GM21360 (cell line): Measurements from ENCODE around the gene PPP1R7.

Experiments
- ATAC-seq: cut with Tn5 transposase; IDR thresholded peaks from one replicate; pipeline ENCODE4 v1.9.1; 2021; ENCODE audit warnings: mild to moderate bottlenecking, moderate library complexity; ENCODE audit not compliant: unreplicated experiment

Gene PPP1R7

GRCh38 chr2:241161646-241162281, 11.5 kb downstream of the PPP1R7 start:
- no peak for ATAC-seq

- no peak for ATAC-seq
These were observed 13.4 kb downstream of the PPP1R7 start for GRCh38 chr2:241163601-241164118.

- no peak for ATAC-seq
These were observed 18.1 kb downstream of the PPP1R7 start for GRCh38 chr2:241168366-241168765.

- ATAC-seq, result no peak
These were observed 23.3 kb downstream of the PPP1R7 start for GRCh38 chr2:241173557-241173956.

GRCh38 chr2:241177526-241178334, 27.5 kb downstream of the PPP1R7 start:
- no peak for ATAC-seq

GRCh38 chr2:241178961-241179360, 28.7 kb downstream of the PPP1R7 start:
- ATAC-seq, result no peak

GRCh38 chr2:241179899-241180298, 29.6 kb downstream of the PPP1R7 start:
- ATAC-seq, result no peak

GRCh38 chr2:241180495-241180894, 30.2 kb downstream of the PPP1R7 start:
- no peak for ATAC-seq

- no peak for ATAC-seq
These were observed 31.9 kb downstream of the PPP1R7 start for GRCh38 chr2:241182126-241182525.

GRCh38 chr2:241182531-241183133, 32.4 kb downstream of the PPP1R7 start:
- ATAC-seq, result no peak

- no peak for ATAC-seq
These were observed 33.0 kb downstream of the PPP1R7 start for GRCh38 chr2:241183221-241183620.

GRCh38 chr2:241184901-241185300, 34.6 kb downstream of the PPP1R7 start:
- ATAC-seq, result no peak

GRCh38 chr2:241185961-241186360, 35.7 kb downstream of the PPP1R7 start:
- no peak for ATAC-seq

GRCh38 chr2:241187101-241187917, 37.0 kb downstream of the PPP1R7 start:
- ATAC-seq, result no peak

- ATAC-seq, result no peak
These were observed 37.6 kb downstream of the PPP1R7 start for GRCh38 chr2:241187918-241188234.

GRCh38 chr2:241188361-241189092, 38.3 kb downstream of the PPP1R7 start, which contains the start of gene ANO7:
Gene ANO7, plus strand, starts transcription at chr2:241188677. Its CDS starts 1,387 bp downstream, at chr2:241190064.
- no peak for ATAC-seq

- no peak for ATAC-seq
These were observed 39.0 kb downstream of the PPP1R7 start for GRCh38 chr2:241189093-241189855.

GRCh38 chr2:241189856-241190201, 39.6 kb downstream of the PPP1R7 start:
- no peak for ATAC-seq

- no peak for ATAC-seq
These were observed 40.2 kb downstream of the PPP1R7 start for GRCh38 chr2:241190291-241190981.
